Fibroblast of peridontal ligament (primary cell): Measurements from ENCODE around the gene CALD1.
A peak's percentile ranks its signal among the peaks of the same experiment; 100 is the strongest.

Source experiments
- DNase-seq: peaks from one replicate; pipeline ENCODE4 v3.0.0-alpha.2; 2010; ENCODE audit errors: extremely low read depth

Gene CALD1

DNA sequence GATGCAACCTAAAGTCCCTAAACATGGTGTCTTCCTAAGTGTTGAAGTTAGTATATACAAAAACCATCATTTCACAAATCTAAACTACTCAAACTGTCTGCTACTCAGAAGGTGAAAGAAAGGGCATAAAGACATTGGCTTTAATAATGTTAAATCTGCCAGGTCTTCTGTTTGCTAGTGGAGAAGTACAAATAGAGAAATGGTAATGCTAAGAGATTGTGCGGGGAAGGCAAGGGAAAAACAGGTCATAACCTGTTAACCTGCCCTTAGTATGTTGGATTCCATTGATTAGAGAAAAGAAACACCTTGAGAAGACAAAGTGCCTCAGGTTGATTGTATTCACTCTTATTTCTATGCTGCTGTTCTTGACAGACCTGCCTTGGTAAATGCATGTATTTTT lies 80.3 kb downstream of the CALD1 start:
- no peak for DNase-seq

DNA sequence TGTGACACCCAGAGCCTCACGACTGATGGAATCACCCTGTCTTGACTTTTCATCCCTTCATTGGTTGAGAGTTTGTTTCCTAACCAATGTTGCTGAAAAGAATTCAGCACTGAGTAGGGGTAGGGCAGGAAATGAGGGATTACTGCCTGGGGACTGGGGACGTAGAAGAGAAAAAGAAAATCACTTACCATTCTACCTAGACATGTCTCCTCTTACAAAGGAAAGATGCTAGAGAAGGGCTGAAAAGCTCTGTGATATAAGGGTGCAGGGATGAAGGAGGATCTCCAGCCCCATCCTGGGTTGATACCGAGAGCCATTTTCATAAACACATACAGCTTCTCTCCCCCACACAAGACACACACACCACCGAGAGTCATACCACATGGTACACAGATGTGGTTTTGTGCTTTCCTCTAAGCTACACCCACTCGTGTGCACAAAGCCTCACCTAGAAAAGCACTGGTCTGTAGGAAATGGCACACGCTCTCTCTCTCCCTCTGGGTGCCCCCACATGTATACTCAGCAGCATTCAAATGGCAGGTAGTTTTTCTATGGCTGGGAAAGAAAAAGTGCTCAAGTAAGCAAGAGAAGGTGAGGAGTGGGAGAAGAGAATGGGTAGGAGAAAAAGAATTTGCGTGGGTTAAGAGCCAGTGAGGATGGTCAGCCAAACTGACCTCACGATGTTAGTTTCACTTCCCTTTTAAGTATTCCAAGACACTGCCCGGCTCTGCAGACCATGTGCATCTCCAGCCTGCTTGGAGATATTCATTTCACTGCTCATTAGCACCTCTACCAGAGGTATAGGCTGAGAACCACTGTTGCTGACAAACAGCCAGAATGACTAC lies 85.8 kb downstream of the CALD1 start:
- DNase-seq = peak; percentile 65

DNA sequence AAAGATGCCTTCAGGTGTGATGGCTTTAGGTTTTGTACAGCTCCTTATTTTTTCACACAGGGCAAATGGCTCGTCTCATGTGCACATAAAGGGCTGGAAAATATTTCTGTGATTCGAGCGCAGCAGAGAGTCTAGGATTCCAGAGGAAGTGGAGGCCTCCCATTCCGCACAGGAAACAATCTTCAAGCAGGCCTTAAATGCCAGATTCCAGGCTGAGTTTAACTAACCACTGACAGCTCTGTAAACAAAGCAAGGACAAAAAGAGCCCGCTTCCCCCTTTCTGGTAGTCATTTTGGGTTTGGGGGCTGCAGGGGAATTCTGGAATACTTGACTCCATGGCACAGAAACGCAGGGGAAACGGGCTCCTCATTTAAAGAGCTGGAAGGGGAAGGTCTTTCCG lies 87.2 kb downstream of the CALD1 start:
- DNase-seq = peak; percentile 71

DNA sequence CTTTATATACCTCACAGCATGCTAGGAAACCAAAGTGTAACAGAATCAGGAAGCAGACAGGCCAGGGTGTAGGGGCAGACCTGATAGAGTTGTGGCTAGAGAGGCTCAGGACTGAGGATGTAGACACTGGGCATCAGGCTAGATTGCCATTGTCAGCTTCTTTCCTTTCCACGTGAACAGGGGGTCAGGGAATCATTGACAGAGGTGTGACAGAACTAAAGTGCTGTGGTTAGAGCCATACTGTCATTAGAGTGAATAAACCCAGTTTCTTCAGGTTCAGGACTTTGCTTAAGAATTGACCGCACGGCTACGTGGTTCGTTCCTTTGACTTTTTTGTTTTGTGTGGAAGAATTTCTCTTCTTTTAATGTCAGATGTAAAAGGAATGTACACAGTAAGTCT lies 90.7 kb downstream of the CALD1 start:
- no peak for DNase-seq

DNA sequence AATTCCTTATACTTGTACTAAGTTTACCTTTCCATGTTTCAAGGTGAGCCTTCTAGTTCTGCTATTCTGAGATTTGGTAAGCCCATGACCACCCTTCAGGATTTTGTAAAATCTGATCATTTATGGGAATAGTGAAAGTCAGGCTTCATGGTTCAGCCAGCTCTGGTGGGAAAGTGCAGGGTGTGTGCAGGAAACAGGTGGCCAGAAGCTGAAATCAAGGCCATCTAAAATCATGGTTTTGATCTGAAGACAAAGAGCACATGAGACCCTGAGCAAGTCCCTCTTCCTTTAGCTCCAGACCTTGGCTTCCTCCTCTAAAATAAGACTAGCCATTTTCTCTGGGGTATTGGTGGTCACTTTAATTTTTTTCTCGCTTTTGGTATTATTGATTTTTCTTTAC lies 91.3 kb downstream of the CALD1 start:
- no peak for DNase-seq

DNA sequence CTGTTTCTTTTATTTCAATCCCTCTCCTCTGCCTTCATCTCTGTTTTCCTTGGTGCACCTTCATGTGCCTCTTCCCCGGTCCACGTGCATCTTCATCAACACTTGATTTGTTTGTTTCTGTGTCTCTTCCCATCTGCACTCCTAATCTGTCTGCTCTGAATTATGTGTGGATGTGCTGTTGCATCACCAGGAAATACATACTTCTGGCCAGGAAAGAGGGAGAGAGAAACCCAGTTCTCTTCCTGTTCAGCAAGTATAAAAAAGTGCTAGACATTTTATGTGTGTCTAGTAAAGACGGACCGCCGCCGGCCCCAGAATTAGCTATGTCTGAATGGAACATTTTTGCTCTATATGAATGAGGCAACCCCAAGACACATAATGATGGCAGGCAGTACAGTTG lies 93.8 kb downstream of the CALD1 start:
- no peak for DNase-seq

DNA sequence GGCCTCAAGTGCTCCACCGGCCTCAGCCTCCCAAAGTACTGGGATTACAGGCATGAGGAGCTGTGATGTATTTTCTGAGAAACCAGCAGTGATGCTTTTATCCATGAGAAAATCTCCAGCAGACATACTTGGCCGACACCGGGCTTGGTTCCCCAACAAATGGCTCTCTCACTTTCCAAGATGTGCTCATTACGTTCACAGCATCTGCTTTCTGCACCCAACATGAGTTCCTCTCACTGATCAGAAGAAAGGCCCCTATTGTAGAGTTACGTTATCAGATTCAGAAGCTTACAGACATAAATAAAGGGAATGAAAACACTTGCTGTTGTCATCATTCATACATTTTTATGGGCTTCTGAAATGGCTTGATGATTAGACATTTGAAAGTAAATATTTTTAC lies 95.0 kb downstream of the CALD1 start:
- DNase-seq = no peak

DNA sequence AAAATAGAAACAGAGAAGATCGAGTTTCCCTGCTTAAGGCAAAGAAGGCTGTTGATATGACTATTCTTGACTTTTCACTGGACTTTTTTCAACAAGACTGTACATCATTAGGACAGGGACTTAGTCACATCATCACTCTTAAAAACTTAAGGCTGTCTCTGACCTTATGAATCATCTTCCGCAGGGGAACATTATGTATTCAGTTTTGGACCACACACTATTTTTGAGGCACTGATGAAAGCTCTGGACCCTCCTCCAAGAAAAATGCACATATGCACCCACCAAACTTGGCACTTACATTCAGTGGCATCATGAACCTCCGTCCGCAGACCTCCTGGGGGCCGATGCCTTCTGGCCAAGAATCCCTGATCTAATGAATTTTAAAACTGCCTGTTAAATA lies 96.4 kb downstream of the CALD1 start:
- DNase-seq = peak; percentile 49

DNA sequence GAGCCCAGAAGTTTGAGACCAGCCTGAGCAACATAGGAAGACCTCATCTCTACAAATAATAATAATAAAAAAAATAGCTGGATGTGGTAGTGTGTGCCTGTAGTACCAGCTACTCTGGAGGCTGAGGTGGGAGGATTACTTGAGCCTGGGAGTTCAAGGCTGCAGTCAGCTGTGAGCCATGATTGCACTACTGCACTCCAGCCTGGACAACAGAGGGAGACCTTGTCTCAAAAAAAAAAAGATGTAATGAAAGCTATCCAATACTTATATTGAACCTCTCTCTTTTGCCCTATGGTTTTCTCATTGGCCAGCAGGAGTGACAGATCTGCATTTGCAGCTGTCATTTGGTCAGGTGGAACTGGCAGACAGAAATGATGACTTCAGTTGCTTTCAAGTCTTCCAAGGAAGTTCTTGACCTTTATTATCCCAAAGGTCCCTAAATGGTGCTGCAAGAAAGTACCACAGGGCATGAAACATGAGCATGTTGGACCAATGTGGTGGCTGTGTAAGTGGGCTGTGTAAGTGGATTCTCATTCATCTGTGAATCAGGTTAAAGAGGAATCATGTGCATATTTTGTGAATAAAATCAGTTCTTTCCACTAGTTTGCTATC lies 99.4 kb downstream of the CALD1 start:
- DNase-seq = no peak

DNA sequence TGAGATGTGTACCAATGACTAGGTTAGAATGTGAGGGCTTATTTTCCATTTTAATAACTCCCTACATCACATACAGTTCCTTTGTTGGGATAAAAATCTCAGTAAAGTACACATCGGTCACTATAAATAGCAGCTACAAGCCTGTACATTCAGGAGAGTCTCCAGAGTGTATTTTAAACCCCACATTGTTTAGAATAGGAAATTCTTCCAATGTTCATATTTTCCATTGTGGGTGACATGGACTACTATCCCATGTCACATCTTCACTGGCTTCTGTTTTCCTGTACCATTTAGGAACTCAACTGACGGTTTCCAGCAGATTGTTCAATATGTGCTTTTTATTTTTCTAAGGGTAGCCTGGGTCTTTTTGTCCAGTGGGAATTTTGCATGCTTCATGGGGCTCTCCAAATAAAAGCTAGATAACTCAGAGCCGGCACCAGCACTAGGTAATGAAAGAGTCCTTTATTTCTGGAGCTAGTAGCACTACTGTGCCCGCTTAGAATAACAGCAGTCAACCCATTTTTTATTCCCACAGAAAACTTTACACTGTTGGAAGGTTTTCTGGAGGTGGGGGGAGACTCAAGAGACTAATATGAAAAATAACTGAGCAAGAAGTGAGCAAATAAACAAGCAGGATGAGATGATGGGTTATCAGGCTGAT lies 100.5 kb downstream of the CALD1 start:
- DNase-seq = no peak

DNA sequence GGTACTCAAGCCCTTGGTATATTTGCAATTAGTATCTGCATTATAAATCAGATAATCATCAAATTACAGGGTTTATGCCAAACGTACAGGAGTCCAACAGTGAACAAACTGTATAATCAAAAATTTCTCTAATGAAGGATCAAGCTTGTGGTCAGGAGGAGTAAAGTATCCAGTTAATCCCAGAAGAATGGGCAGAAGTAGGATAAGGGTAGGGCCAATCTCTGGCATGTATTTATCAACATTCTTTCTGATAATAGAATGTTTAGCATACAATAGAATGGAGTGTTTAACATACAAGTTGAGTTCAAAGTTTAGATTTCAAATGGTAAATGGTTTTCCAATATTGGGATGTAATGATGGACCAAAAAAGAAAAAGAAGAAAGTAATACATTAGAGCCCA lies 103.0 kb downstream of the CALD1 start:
- no peak for DNase-seq

DNA sequence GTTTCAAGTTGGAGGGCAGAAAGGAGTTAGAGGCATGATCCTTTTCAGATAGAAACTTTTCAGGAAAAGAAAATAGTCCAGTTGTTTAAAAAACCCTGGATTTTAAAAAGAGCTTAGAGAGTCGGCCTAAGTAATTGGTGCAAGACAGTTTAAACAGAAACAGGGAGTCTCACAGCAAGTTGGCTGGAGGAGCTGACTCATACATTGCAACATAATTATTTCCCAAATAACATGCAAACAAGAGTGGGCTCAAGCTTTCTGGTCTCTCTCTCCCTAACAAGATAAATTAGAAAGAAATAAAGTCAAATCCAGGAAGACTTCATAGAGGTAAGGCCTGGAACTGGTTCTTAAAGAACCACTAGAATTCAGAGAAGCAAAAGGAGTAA lies 106.5 kb downstream of the CALD1 start:
- peak; percentile 96 for DNase-seq

DNA sequence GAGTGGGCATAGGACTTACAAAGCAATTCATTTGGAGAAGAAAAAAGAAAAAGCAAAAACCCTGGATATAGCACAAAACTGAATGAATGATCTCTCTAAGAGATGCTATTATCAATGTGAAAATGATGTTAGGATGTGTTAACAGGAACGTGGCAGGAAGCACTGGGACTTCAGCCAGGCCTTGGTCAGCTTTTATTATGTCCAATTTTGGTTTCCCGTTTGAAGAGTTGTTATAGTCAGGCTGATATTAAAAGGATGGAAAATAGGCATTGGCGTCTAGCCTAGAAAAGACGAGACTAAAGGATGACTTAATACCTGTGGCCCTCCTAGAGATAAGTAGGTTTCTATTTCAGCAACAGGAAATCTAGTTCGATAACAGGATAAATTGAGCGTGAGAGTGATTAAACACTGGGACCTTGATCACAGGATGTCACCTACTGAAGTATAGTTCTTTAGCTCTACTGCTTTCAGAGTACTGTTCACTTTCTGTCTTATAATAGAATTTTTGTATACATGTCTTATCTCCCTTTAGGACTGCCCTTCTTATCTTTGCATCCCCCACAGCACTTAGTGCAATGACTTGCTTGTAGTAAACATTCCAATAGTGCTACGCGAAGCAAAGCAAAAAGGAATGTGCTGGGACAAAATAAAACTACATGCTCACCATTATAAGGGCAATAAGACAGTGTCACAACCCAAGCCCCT lies 107.1 kb downstream of the CALD1 start:
- peak; percentile 61 for DNase-seq

DNA sequence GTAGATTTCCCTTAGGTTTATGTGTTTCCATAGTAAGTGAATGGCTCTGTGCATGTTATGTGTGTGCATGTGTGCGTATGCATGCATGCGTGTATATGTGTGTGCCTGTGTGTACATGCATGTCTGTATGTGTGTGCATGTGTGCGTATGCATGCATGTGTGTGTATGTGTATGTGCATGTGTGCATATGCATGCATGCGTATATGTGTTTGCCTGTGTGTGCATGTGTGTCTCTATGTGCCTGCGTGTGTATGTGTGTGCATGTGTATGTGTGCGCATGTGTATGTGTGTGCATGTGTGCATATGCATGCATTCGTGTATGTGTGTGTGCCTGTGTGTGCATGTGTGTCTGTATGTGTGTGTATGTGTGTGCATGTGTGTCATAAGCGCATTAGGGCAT lies 108.1 kb downstream of the CALD1 start:
- DNase-seq = no peak

DNA sequence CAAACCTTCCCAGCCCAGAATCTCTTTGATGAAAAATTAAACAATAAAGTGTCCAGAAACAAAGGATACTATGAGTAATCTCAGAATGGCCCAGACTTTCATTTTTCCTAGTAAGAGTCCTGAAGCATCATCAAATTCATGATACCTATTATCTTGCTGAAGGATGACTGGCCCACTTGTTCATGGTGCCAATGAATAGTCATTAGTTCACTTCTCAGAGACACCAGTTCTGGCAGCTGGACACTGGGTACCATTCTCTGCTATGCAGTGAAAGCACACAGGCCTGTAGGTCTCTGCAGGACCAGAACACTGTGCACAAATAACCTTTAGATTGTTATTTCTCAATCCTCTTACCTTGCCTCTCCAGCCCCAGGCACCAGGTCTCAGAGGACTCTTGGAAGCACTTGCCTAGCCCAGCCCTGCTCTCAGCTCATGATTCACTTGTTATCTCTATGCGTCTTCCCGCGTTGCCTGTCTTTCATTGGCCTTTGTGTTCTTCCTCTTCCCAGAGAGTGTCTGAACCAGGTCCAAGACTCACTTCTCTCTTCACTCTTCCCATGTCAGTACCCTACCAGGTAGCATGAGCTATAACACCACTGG lies 108.8 kb downstream of the CALD1 start:
- no peak for DNase-seq

DNA sequence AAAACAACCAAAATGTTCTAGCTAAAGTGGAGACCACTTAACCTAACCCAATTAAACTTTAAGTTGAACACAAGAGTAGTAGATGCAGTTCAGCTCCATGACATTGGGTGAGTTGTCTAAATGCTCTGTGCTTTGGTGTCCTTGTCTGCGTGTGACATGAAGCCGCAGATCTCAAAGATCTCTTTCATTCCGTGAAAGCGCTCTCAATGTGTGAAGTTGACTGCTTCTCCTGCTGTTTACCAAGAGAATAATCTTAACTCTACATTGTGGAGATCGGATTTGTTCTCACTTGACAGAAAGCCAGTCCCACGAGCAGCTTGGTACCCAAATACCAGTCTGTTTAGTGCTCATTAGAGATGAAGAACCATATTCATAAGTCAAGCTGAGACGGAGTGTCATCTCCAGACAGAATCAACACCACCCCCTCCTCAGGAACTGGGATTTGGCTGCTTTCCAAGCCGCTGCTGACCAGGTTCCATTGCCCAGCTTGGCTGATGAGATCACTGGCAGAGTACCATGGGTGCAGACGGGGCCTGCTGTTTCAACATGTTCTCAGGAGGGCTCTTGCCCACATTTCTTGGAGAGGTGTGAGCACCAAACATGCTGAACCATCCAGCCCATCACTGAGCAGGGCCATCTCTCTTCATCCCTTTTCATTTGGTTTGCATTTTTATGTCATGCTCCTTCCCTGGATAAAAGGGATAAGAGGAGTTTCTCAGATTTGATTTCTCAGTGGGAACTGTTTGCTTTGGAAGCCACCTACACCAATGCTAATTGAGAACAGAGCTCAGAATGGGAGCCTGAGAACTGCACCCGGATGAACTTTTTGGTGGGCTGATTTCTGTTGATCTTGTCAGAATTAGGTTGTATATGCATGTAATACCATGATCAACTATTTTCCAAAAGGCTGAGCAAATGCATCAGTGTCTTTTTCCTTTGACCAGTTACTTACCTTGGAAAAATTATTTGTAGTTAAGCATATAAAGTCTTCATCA lies 111.1 kb downstream of the CALD1 start:
- peak; percentile 70 for DNase-seq

DNA sequence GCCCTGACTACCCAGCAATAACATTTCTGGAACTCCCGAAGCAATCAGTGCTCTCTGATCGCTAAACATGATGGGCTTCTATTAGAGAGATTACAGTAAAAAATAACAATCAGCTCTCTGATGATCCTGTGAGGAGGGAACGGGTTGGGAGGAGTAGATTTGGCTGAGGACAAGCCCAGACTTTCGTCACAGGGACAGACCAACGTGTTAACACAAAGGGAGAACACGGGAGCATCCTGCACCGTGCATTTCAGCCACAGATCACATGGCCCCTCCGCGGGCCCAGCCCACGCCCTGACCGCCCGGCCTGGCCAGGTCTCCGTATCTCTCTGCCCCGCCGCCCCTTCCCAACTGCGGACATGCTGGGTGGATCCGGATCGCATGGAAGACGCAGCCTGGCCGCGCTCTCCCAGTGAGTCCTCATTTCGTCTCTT lies 111.8 kb downstream of the CALD1 start:
- peak; percentile 97 for DNase-seq

DNA sequence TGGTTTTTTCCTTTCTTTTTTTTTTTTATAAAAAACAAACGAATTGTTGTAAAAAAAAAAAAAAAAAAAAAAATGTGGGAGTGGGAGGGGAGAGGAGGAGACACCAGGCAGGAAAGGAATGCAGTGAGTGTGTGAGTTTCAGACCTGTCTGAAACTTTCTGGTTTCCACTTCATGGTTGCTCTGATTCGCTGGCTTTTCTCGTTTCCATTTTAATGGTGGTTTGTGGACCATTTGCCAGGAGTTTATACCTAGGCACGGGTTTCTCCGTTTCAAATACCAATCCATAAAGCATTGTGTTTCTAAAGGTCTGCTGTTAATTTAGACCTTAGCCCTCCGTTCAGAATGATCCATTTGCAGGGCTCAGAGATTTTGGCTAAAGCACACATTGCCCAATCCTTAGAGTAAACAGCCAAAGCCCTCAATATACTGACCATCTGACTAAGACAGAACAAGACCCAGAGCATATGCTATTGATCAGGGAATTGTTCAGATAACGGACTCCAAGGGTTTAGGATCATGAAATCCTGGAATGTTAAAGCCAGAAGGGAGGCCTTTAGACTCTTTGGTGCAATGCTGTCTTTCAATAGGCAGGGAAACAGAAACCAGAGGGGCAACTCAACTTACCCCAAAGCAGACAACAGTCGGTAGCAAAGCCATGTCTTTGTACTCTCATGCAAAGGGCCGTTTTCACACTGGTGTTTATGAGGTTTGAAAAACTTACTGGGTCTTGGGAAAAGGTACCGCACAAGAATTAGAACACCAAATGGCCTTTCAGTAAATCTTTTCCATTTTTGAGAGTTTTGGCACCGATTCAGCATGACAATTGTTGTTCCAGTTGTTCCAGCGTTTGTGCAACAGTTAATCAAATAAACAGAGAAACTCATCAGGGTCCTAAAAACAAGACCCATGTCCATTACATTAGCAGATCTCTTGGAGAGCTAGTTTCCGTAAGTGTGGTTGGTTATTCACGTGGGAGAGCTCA lies 112.6 kb downstream of the CALD1 start:
- DNase-seq = peak; percentile 99

DNA sequence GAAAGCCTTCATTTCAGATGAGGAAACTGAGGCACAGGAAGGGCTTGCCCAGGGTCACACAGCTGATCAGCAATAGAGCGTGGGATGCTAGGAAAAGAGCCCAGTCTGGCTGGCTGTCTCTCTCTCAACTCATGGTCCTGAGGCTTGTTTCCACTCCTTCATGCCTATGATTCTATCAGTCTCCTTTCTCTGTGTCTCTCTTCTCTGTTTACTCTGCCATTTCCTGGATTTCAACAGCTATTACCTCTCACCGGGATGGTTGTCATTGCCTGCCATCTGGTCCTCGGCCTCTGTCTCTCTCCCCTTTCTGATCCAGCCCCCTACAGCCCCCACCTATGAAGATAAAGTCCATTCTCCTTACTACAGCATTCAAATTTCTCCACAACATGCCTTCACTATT lies 113.5 kb downstream of the CALD1 start:
- DNase-seq = no peak

DNA sequence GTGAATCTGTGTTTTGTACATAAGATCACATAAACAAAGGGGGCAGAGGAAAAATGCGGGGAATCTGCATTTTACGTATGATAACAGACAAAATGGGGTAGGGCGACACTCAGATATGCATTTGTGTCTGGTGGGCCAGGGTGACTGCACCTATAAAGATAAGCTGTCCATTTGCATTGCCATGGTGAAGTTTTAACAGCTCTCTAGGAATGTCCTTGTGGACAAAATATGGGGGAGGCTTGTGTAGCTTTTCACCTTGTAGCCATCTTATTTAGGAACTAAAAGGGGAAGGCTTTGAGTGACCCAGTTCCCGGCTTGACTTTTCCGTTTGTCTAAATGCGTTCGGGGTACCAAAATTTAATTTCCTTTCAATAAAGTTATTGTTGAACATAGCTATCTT lies 114.5 kb downstream of the CALD1 start:
- no peak for DNase-seq
